ENCODE results near the gene IFT57.

DNA sequence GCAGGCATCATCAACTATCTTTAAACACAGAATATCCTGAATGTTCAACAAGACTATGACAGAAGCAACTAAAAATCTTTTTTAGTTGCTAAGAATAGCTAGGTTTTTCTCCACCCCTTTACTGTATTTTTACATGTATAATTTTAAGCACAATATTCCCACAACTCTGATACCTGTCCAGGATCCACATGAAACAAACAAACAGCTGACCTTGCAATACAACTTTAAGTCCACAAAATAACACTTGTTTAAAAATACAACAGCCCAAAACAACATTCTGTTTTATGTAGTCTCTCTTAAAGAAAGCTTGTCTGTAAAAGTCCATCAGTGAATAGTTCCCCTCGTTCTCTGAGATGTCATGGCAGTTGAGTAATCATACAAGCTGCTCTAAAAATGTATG, 41.1 kb downstream of the IFT57 start:
- TF ChIP-seq, protein P1, sequence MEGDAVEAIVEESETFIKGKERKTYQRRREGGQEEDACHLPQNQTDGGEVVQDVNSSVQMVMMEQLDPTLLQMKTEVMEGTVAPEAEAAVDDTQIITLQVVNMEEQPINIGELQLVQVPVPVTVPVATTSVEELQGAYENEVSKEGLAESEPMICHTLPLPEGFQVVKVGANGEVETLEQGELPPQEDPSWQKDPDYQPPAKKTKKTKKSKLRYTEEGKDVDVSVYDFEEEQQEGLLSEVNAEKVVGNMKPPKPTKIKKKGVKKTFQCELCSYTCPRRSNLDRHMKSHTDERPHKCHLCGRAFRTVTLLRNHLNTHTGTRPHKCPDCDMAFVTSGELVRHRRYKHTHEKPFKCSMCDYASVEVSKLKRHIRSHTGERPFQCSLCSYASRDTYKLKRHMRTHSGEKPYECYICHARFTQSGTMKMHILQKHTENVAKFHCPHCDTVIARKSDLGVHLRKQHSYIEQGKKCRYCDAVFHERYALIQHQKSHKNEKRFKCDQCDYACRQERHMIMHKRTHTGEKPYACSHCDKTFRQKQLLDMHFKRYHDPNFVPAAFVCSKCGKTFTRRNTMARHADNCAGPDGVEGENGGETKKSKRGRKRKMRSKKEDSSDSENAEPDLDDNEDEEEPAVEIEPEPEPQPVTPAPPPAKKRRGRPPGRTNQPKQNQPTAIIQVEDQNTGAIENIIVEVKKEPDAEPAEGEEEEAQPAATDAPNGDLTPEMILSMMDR (IDR thresholded peaks at IDR 0.05): no peak
- no peak for TF ChIP-seq POLR2A (IDR thresholded peaks at IDR 0.05)

All from right lobe of liver (tissue), 4 donors.